Measurements from ENCODE around the gene NDUFA6. TPM values are rescaled to one million over a fixed set of nuclear protein-coding genes. Genes with fewer than 3 reads are reported as not detected.
"Not testable (repeated sequence)": the region's sequence is repeated elsewhere in the genome, so short reads cannot be mapped to it uniquely, and the experiment has no call there.

Gene NDUFA6
- total and polyA plus RNA-seq, 4 donors: 43.7 to 235 (median 56.6) TPM

GRCh38 chr22:42112793-42113192 is 22.2 kb upstream of the NDUFA6 start:
- H3K27me3 ChIP-seq (ENCODE audit: control insufficient read depth in 4 of 4, insufficient read depth in 4 of 4, low read length in 3 of 4); DNase-seq (ENCODE audit: low spot score); H3K36me3 ChIP-seq (ENCODE audit: control insufficient read depth in 4 of 4, insufficient read depth in 3 of 4, low read depth in 1 of 4, low read length in 3 of 4); H3K4me3 ChIP-seq (ENCODE audit: low read depth in 1 of 3, low read length in 3 of 3); H3K27ac ChIP-seq (ENCODE audit: low read depth in 1 of 2, low read length in 2 of 2); H3K9ac ChIP-seq (ENCODE audit: low read depth in 1 of 2, low read length in 2 of 2); H3K4me1 ChIP-seq (ENCODE audit: control insufficient read depth in 4 of 4, insufficient read depth in 4 of 4, low read length in 3 of 4); H3K9me3 ChIP-seq (ENCODE audit: control insufficient read depth in 4 of 4, low read length in 3 of 4): not testable (repeated sequence)
- TF ChIP-seq RAD21 (IDR thresholded peaks at IDR 0.05): peak; percentile 67
- TF ChIP-seq CTCF (IDR thresholded peaks at IDR 0.05; ENCODE audit: low read depth, low read length, missing input control): peak; percentile 30
- WGBS: 10% methylated on average over 4 of the region's 4 CpGs

- no peak overlapping the region for H3K27ac ChIP-seq (ENCODE audit: low read depth in 1 of 2, low read length in 2 of 2)
- H3K4me1 ChIP-seq (ENCODE audit: control insufficient read depth in 4 of 4, insufficient read depth in 4 of 4, low read length in 3 of 4): peaks cover 0 to 4% (median 0%) of the 10 kb centered on the region in 4 donors
- H3K4me3 ChIP-seq (ENCODE audit: low read depth in 1 of 3, low read length in 3 of 3): no peak overlapping the region
- peaks cover 0 to 9% (median 6%) of the 10 kb centered on the region in 4 donors for H3K9me3 ChIP-seq (ENCODE audit: control insufficient read depth in 4 of 4, low read length in 3 of 4)
- DNase-seq (ENCODE audit: low spot score): no peak
- H3K36me3 ChIP-seq (ENCODE audit: control insufficient read depth in 4 of 4, insufficient read depth in 3 of 4, low read depth in 1 of 4, low read length in 3 of 4): no peaks in the 10 kb centered on the region
- H3K9ac ChIP-seq (ENCODE audit: low read depth in 1 of 2, low read length in 2 of 2): no peak overlapping the region
- H3K27me3 ChIP-seq (ENCODE audit: control insufficient read depth in 4 of 4, insufficient read depth in 4 of 4, low read length in 3 of 4): no peaks in the 10 kb centered on the region
- TF ChIP-seq RXRA (IDR thresholded peaks at IDR 0.05): no peak
- no peak for TF ChIP-seq YY1 (IDR thresholded peaks at IDR 0.05)
- TF ChIP-seq HNF4A (conservative IDR thresholded peaks at IDR 0.05): no peak
- TF ChIP-seq FOXA1 (IDR thresholded peaks at IDR 0.05): no peak
- no peak for TF ChIP-seq JUND (IDR thresholded peaks at IDR 0.05)
- TF ChIP-seq FOXA2 (IDR thresholded peaks at IDR 0.05): no peak
- TF ChIP-seq NR2F2 (IDR thresholded peaks at IDR 0.05): no peak
- 89% methylated on average over 4 of the region's 4 CpGs for WGBS
Observed at GRCh38 chr22:42111798-42112197, 21.2 kb upstream of the NDUFA6 start.

- 88% methylated on average over 18 of the region's 18 CpGs for WGBS
- Histone ChIP-seq H3K9ac (ENCODE audit: low read depth in 1 of 2, low read length in 2 of 2) (no peak overlapping the region), H3K27me3 (ENCODE audit: control insufficient read depth in 4 of 4, insufficient read depth in 4 of 4, low read length in 3 of 4) (no peaks in the 10 kb centered on the region), H3K9me3 (ENCODE audit: control insufficient read depth in 4 of 4, low read length in 3 of 4) (peaks cover 0 to 14% (median 6%) of the 10 kb centered on the region in 4 donors), H3K36me3 (ENCODE audit: control insufficient read depth in 4 of 4, insufficient read depth in 3 of 4, low read depth in 1 of 4, low read length in 3 of 4) (peaks cover 0 to 3% (median 0%) of the 10 kb centered on the region in 4 donors), H3K27ac (ENCODE audit: low read depth in 1 of 2, low read length in 2 of 2) (no peak overlapping the region), H3K4me1 (ENCODE audit: control insufficient read depth in 4 of 4, insufficient read depth in 4 of 4, low read length in 3 of 4) (no peaks in the 10 kb centered on the region), H3K4me3 (ENCODE audit: low read depth in 1 of 3, low read length in 3 of 3) (no peak overlapping the region)
- DNase-seq (ENCODE audit: low spot score): no peak
- TF ChIP-seq MAX (IDR thresholded peaks at IDR 0.05): no peak
- TF ChIP-seq ZBTB33 (IDR thresholded peaks at IDR 0.05): no peak
- TF ChIP-seq FOXA2 (IDR thresholded peaks at IDR 0.05): no peak
- TF ChIP-seq REST (IDR thresholded peaks at IDR 0.05): no peak
- no peak for TF ChIP-seq SP1 (IDR thresholded peaks at IDR 0.05)
- TF ChIP-seq YY1 (IDR thresholded peaks at IDR 0.05): no peak
- no peak for TF ChIP-seq ATF3 (IDR thresholded peaks at IDR 0.05)
- TF ChIP-seq RAD21 (IDR thresholded peaks at IDR 0.05): no peak
Observed at GRCh38 chr22:42108848-42109247, 18.3 kb upstream of the NDUFA6 start.

- not testable (repeated sequence) for H3K4me3 ChIP-seq (ENCODE audit: low read depth in 1 of 3, low read length in 3 of 3); H3K27me3 ChIP-seq (ENCODE audit: control insufficient read depth in 4 of 4, insufficient read depth in 4 of 4, low read length in 3 of 4); H3K9ac ChIP-seq (ENCODE audit: low read depth in 1 of 2, low read length in 2 of 2); H3K36me3 ChIP-seq (ENCODE audit: control insufficient read depth in 4 of 4, insufficient read depth in 3 of 4, low read depth in 1 of 4, low read length in 3 of 4); DNase-seq (ENCODE audit: low spot score); H3K4me1 ChIP-seq (ENCODE audit: control insufficient read depth in 4 of 4, insufficient read depth in 4 of 4, low read length in 3 of 4); H3K27ac ChIP-seq (ENCODE audit: low read depth in 1 of 2, low read length in 2 of 2)
- H3K9me3 ChIP-seq (ENCODE audit: control insufficient read depth in 4 of 4, low read length in 3 of 4): peaks cover 3 to 17% (median 9%) of the 10 kb centered on the region in 4 donors
- WGBS: 96% methylated on average over 6 of the region's 6 CpGs
Observed at GRCh38 chr22:42104332-42104860, 13.8 kb upstream of the NDUFA6 start.

Measured in liver (tissue), 9 donors.